ENCODE data around the gene RPRD1A.
"Not testable (repeated sequence)": the region's sequence is repeated elsewhere in the genome, so short reads cannot be mapped to it uniquely, and the experiment has no call there.

Gene RPRD1A

GRCh38 chr18:36078751-36079529, 11.6 kb upstream of the RPRD1A start:
- in situ Hi-C loops (cut with MboI; ENCODE audit: low sequenced_read_pairs) = no loop called here

GRCh38 chr18:36077764-36078163, 10.4 kb upstream of the RPRD1A start:
- in situ Hi-C loops (cut with MboI; ENCODE audit: low sequenced_read_pairs) = not testable (repeated sequence)

- in situ Hi-C loops (cut with MboI; ENCODE audit: low sequenced_read_pairs) = no loop called here
Measured at GRCh38 chr18:36075862-36076587, 8.7 kb upstream of the RPRD1A start.

- in situ Hi-C loops (cut with MboI; ENCODE audit: low sequenced_read_pairs) = no loop called here
Measured at GRCh38 chr18:36074435-36074834, 7.1 kb upstream of the RPRD1A start.

GRCh38 chr18:36073676-36074075, 6.3 kb upstream of the RPRD1A start:
- in situ Hi-C loops (cut with MboI; ENCODE audit: low sequenced_read_pairs) = no loop called here

- in situ Hi-C loops (cut with MboI; ENCODE audit: low sequenced_read_pairs) = not testable (repeated sequence)
Measured at GRCh38 chr18:36072406-36072805, 5.0 kb upstream of the RPRD1A start.

GRCh38 chr18:36066686-36067054, 689 bp downstream of the RPRD1A start:
- in situ Hi-C loops (cut with MboI; ENCODE audit: low sequenced_read_pairs) = no loop called here

- in situ Hi-C loops (cut with MboI; ENCODE audit: low sequenced_read_pairs) = no loop called here
Measured at GRCh38 chr18:36066001-36066400, 1.4 kb downstream of the RPRD1A start.

GRCh38 chr18:36064809-36065079, 2.6 kb downstream of the RPRD1A start:
- in situ Hi-C loops (cut with MboI; ENCODE audit: low sequenced_read_pairs) = not testable (repeated sequence)

- in situ Hi-C loops (cut with MboI; ENCODE audit: low sequenced_read_pairs) = no loop called here
Measured at GRCh38 chr18:36064027-36064808, 3.1 kb downstream of the RPRD1A start.

GRCh38 chr18:36058674-36059073, 8.7 kb downstream of the RPRD1A start:
- in situ Hi-C loops (cut with MboI; ENCODE audit: low sequenced_read_pairs) = no loop called here

- in situ Hi-C loops (cut with MboI; ENCODE audit: low sequenced_read_pairs) = no loop called here
Measured at GRCh38 chr18:36051760-36052159, 15.6 kb downstream of the RPRD1A start.

- in situ Hi-C loops (cut with MboI; ENCODE audit: low sequenced_read_pairs) = no loop called here
Measured at GRCh38 chr18:36050479-36050878, 16.9 kb downstream of the RPRD1A start.

GRCh38 chr18:36047521-36047920, 19.8 kb downstream of the RPRD1A start:
- in situ Hi-C loops (cut with MboI; ENCODE audit: low sequenced_read_pairs) = no loop called here

GRCh38 chr18:36046898-36047297, 20.5 kb downstream of the RPRD1A start:
- in situ Hi-C loops (cut with MboI; ENCODE audit: low sequenced_read_pairs) = no loop called here

GRCh38 chr18:36045241-36045991, 21.9 kb downstream of the RPRD1A start:
- in situ Hi-C loops (cut with MboI; ENCODE audit: low sequenced_read_pairs) = no loop called here

GRCh38 chr18:36043153-36043552, 24.2 kb downstream of the RPRD1A start:
- in situ Hi-C loops (cut with MboI; ENCODE audit: low sequenced_read_pairs) = no loop called here

GRCh38 chr18:36041146-36041545, 26.2 kb downstream of the RPRD1A start:
- in situ Hi-C loops (cut with MboI; ENCODE audit: low sequenced_read_pairs) = no loop called here

- in situ Hi-C loops (cut with MboI; ENCODE audit: low sequenced_read_pairs) = no loop called here
Measured at GRCh38 chr18:36038102-36038663, 29.2 kb downstream of the RPRD1A start.

GRCh38 chr18:36035253-36035652, 32.1 kb downstream of the RPRD1A start:
- in situ Hi-C loops (cut with MboI; ENCODE audit: low sequenced_read_pairs) = no loop called here

Data from HL-60/S4 treated with phorbol 12-myristate 13-acetate at 8.2 ng/mL for 4 days and 3 days (cell line).